Neural crest cell (in vitro differentiated cells): ENCODE data around the gene MFAP5. TPM values are rescaled to one million over a fixed set of nuclear protein-coding genes. Genes with fewer than 3 reads are reported as not detected.

Source experiments
- DNase-seq: peaks from one replicate; pipeline ENCODE4 v3.0.0; 2021; ENCODE audit warnings: low read depth, mixed read lengths, low spot score
- H3K27ac Mint-ChIP-seq: one replicate; pipeline ENCODE4 v1.8.0; 2021; ENCODE audit warnings: mild to moderate bottlenecking, mixed read lengths; ENCODE audit not compliant: unreplicated experiment
- H3K27me3 Mint-ChIP-seq: 2 replicates; pipeline ENCODE4 v1.8.0; 2021; ENCODE audit warnings: low read depth, mild to moderate bottlenecking, mixed read lengths
- H3K36me3 Mint-ChIP-seq: 2 replicates; pipeline ENCODE4 v1.8.0; 2021; ENCODE audit warnings: low read depth, mild to moderate bottlenecking, mixed read lengths
- H3K4me1 Mint-ChIP-seq: 2 replicates; pipeline ENCODE4 v1.8.0; 2021; ENCODE audit warnings: mixed read lengths
- H3K4me3 Mint-ChIP-seq: one replicate; pipeline ENCODE4 v1.8.0; 2021; ENCODE audit warnings: mild to moderate bottlenecking, mixed read lengths
- H3K9me3 Mint-ChIP-seq: 2 replicates; pipeline ENCODE4 v1.8.0; 2021; ENCODE audit warnings: mixed read lengths
- long read RNA-seq: library from polyadenylated mRNA; unstranded; transcript quantifications from one replicate; pipeline ENCODE4 v2.0.0, GENCODE V29; 2020
- total RNA-seq: library from RNA; stranded (reverse); gene quantifications from 2 replicates; pipeline ENCODE4 v1.2.1, GENCODE V29; 2021
- TF ChIP-seq, protein P1 (sequence below): fragments of 200-600 bp; sonication (generic); conservative IDR thresholded peaks from 2 replicates; pipeline ENCODE4 v1.5.0; 2021; ENCODE audit warnings: antibody characterized with exemption, mild to moderate bottlenecking

MFAP5 gene, protein sequence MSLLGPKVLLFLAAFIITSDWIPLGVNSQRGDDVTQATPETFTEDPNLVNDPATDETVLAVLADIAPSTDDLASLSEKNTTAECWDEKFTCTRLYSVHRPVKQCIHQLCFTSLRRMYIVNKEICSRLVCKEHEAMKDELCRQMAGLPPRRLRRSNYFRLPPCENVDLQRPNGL
- total RNA-seq: not detected in 2 replicates
- long read RNA-seq: 0 reads

- no peaks in the 10 kb centered on the region for H3K27me3 Mint-ChIP-seq
- TF ChIP-seq, protein P1, sequence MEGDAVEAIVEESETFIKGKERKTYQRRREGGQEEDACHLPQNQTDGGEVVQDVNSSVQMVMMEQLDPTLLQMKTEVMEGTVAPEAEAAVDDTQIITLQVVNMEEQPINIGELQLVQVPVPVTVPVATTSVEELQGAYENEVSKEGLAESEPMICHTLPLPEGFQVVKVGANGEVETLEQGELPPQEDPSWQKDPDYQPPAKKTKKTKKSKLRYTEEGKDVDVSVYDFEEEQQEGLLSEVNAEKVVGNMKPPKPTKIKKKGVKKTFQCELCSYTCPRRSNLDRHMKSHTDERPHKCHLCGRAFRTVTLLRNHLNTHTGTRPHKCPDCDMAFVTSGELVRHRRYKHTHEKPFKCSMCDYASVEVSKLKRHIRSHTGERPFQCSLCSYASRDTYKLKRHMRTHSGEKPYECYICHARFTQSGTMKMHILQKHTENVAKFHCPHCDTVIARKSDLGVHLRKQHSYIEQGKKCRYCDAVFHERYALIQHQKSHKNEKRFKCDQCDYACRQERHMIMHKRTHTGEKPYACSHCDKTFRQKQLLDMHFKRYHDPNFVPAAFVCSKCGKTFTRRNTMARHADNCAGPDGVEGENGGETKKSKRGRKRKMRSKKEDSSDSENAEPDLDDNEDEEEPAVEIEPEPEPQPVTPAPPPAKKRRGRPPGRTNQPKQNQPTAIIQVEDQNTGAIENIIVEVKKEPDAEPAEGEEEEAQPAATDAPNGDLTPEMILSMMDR: no peak
- no peak within 1 kb of the TSS for H3K4me3 Mint-ChIP-seq
- H3K4me1 Mint-ChIP-seq: no peaks in the 10 kb centered on the region
- H3K36me3 Mint-ChIP-seq: no peaks in the 10 kb centered on the region
- no peak for DNase-seq
- no peaks in the 10 kb centered on the region for H3K9me3 Mint-ChIP-seq
- H3K27ac Mint-ChIP-seq: no peak within 1 kb of the TSS
These were observed at the start of gene MFAP5 for GRCh38 chr12:8662593-8662992. Gene MFAP5 (minus strand): TSS chr12:8662826. CDS start chr12:8662104, 722 bp downstream.

DNA sequence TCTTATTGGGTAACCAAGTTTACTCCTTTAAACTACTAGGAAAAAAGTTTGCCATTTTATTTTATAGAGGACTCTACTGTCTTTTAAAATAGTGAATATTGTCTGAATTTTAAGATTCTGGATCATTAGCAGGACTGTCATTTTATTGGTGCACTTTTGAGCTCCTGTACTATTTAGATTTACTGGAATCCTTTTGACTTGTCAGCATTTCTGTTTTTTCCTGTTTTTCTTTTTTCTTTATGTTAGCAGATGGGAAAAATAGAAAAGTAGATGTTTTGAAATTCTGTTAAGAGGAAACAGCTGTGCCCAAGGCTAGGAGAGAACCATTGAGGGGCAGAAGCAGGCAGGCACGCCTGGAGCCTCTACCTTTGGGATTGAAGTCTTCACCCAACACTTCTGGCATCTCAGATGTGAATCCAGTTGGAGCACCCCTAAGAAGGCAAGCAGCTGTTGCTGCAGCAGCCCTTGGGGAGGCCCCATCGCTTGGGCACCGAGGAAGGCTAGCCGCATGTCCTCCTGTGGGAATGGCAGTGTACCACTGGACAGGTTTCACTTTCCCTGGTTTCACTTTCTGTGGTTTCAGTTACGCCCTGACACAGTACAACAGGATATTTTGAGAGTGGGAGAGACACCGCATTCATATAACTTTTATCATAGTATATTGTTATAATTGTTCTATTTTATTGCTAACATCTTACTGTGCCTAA lies 46.7 kb upstream of the MFAP5 start:
- DNase-seq: no peak
- Mint-ChIP-seq H3K27me3 (no peaks in the 10 kb centered on the region), H3K36me3 (no peaks in the 10 kb centered on the region), H3K4me1 (no peaks in the 10 kb centered on the region), H3K9me3 (no peaks in the 10 kb centered on the region), H3K4me3 (no peak overlapping the region), H3K27ac (no peak overlapping the region)
- TF ChIP-seq, protein P1: no peak

DNA sequence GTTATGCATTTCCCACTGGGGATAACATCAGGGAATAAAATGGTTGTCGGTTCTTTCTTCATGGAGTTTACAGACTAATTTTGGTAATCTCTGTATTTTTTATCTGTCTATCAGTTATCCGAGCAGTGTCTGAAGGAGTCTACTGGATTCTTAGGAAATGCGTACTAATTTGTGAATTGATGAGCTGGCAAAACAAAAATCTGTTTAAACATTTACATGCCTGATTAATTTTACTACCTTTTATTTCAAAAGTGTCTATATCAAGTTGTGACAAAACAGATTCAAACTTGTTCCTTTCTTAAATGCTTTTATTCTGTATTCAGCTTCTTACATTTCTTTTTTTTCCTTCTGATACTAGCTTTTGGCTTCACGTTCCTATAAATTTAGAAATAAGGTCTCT lies 39.5 kb upstream of the MFAP5 start:
- no peaks in the 10 kb centered on the region for H3K27me3 Mint-ChIP-seq
- H3K4me3 Mint-ChIP-seq: peak overlapping the region; percentile 49
- no peaks in the 10 kb centered on the region for H3K9me3 Mint-ChIP-seq
- peaks cover 27% of the 10 kb centered on the region for H3K4me1 Mint-ChIP-seq
- TF ChIP-seq, protein P1: no peak
- no peak for DNase-seq
- no peaks in the 10 kb centered on the region for H3K36me3 Mint-ChIP-seq
- no peak overlapping the region for H3K27ac Mint-ChIP-seq

- Mint-ChIP-seq H3K36me3 (no peaks in the 10 kb centered on the region), H3K27ac (peak overlapping the region; percentile 47), H3K27me3 (no peaks in the 10 kb centered on the region), H3K4me3 (peak overlapping the region; percentile 58), H3K9me3 (no peaks in the 10 kb centered on the region), H3K4me1 (peaks cover 37% of the 10 kb centered on the region)
- TF ChIP-seq, protein P1: no peak
- no peak for DNase-seq
These were observed 38.5 kb upstream of the MFAP5 start for GRCh38 chr12:8701046-8701660.

- DNase-seq: no peak
- H3K4me3 Mint-ChIP-seq: peak overlapping the region; percentile 82
- H3K9me3 Mint-ChIP-seq: no peaks in the 10 kb centered on the region
- H3K4me1 Mint-ChIP-seq: peaks cover 39% of the 10 kb centered on the region
- H3K36me3 Mint-ChIP-seq: no peaks in the 10 kb centered on the region
- TF ChIP-seq, protein P1: no peak
- H3K27me3 Mint-ChIP-seq: no peaks in the 10 kb centered on the region
- no peak overlapping the region for H3K27ac Mint-ChIP-seq
These were observed 37.1 kb upstream of the MFAP5 start for GRCh38 chr12:8699714-8700113.
